Heart right ventricle (tissue), 16 donors: ENCODE measurements around the gene CPA5. TPM values are rescaled to one million over a fixed set of nuclear protein-coding genes. Genes with fewer than 3 reads are reported as not detected.

ENCODE experiments used
- ATAC-seq, 8 donors: fragments of 200-7000 bp; cut with Tn5 transposase; one replicate each; pipeline ENCODE4 v1.9.1; 2020; ENCODE audit warnings: mild to moderate bottlenecking in 8 of 8, moderate library complexity in 8 of 8, moderate number of reproducible peaks in 1 of 8
- DNase-seq, 2 donors: peaks; one replicate each; pipeline ENCODE4 v3.0.0-alpha.2; 2020
- H3K27ac ChIP-seq, 10 donors: fragments of 200-600 bp; sonication (generic) in 2 of 10; one replicate each; pipeline versions ENCODE4 v1.5.0 to v1.8.0; 2020 to 2022; ENCODE audit warnings: mild to moderate bottlenecking in 3 of 10
- H3K27me3 ChIP-seq, 7 donors: fragments of 200-600 bp; one replicate each; pipeline ENCODE4 v1.8.0; 2021 to 2022; ENCODE audit warnings: mild to moderate bottlenecking in 2 of 7
- H3K36me3 ChIP-seq, 9 donors: fragments of 200-600 bp; sonication (generic) in 1 of 9; one replicate each; pipeline versions ENCODE4 v1.5.0 to v1.8.0; 2020 to 2022; ENCODE audit warnings: mild to moderate bottlenecking in 2 of 9
- H3K4me1 ChIP-seq, 9 donors: fragments of 200-600 bp; sonication (generic) in 1 of 9; one replicate each; pipeline versions ENCODE4 v1.5.0 to v1.8.0; 2020 to 2022; ENCODE audit warnings: mild to moderate bottlenecking in 4 of 9
- H3K4me3 ChIP-seq, 10 donors: fragments of 200-600 bp; sonication (generic) in 2 of 10; one replicate each; pipeline versions ENCODE4 v1.5.0 to v1.8.0; 2020 to 2022; ENCODE audit warnings: mild to moderate bottlenecking in 7 of 10, moderate library complexity in 2 of 10
- H3K9me3 ChIP-seq, 11 donors: fragments of 200-600 bp in 10 of 11; sonication (generic) in 2 of 11; one replicate each; pipeline versions ENCODE4 v1.5.0 to v1.8.0; 2013 to 2022; ENCODE audit warnings: mild to moderate bottlenecking in 2 of 11, control low read depth in 1 of 11, moderate library complexity in 1 of 11
- WGBS, 2 donors: extraction: QIAGEN DNeasy Blood & Tissue Kit; methylation state at CpG; one replicate each; pipeline ENCODE4 v1.1.7; 2013; ENCODE audit warnings: inconsistent platforms in 1 of 2; 5-methylcytosine and 5-hydroxymethylcytosine counted together
- intact Hi-C, 10 donors: fragments of 100-400 bp; cut with DNase I; formaldehyde crosslinking; loops; one replicate each; pipeline versions ENCODE4 v1.11.1 to v1.14.2; 2022
- polyA plus RNA-seq, 2 donors: library from polyadenylated mRNA; stranded (reverse); fragments of 200-250 nt; gene quantifications; one replicate each; pipeline ENCODE4 v1.2.3, GENCODE V29; 2013
- total RNA-seq, 10 donors: library from RNA; stranded (reverse); fragmentation: NEBNext Ultra II Directional in 3 of 10; extraction: Animal tissue kit (Norgen Biotek cat#: 25700) in 3 of 10; gene quantifications; one replicate each; pipeline versions ENCODE4 v1.2.1 to v1.2.4, GENCODE V29; 2021 to 2023
- TF ChIP-seq, protein P1 (sequence below), 9 donors: fragments of 200-600 bp; sonication (generic) in 2 of 9; IDR thresholded peaks; one replicate each; pipeline versions ENCODE4 v1.5.0 to v1.8.0; 2021 to 2022; ENCODE audit warnings: antibody characterized with exemption in 9 of 9, mild to moderate bottlenecking in 5 of 9, moderate library complexity in 1 of 9
- donor health status: Arrhythmogenic right ventricular cardiomyopathy.
- donor health status: ischemic (EF 13 %, LVEDD 7.1; RV severe dilation, severe dysfunction).
- donor health status: healthy with polysubstance abuse.
- donor health status: DM: no; HTN: yes; CAD: no.
- donor health status: DM: no; HTN: no; CAD: no.
- donor health status: ischemic (EF 25% LVEDD 6.9; RV normal size, moderate dysfunction).
- donor health status: ischemic (EF 25% LVEDD 5.7; RV mildly dilated, moderate dysfunction).
- donor health status: healthy.
- donor health status: DM: yes; HTN: yes; CAD: no.
- donor health status: Ischemic cardiomyopathy.
- donor health status: ischemic (EF 35%, LVEDD 5.7; RV mildly dilated, moderate dysfunction).
- donor health status: nonischemic (EF 11% LVEDD 7.7; RV severe dilation, severe dysfunction).
- donor health status: DM: yes; HTN: yes; CAD: no.
- donor health status: PGD.
- donor health status: ischemic (EF 29% LVEDD 5.4; RV normal size, mild dysfunction).
- donor health status: nonischemic (EF 23%, LVEDD 6.1; RV moderate dilation, normal function).

CPA5 gene
- total and polyA plus RNA-seq, 12 donors, result 0.06 TPM; not detected in 11

DNA sequence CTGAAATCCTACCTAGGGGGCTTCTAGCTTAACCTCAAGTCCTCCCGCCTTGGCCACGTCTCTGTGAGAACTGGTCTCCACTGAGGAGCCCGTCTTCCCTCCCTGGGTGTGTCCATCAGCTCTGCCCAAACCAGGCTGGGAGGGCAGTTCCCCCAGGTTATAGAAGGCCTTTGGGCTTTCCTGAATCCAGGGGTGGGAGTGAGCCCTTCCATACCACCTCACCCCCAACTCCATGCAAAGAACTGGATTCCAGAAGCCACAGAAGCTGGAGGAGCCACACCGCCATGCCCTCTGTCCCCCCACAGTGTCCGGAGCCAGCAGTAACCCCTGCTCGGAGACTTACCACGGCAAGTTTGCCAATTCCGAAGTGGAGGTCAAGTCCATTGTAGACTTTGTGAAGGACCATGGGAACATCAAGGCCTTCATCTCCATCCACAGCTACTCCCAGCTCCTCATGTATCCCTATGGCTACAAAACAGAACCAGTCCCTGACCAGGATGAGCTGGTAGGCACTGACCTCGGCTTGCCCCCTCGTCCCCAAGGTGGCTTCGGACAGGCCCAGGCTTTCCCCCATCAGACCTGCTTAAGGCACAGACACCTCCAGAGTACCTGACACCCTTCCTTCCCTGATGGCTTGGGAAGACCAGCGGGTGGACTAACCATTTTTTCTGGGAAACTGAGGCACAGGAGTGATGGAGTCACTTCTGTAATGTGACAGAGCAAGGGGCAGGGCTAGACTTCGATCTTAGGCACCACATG lies 40.4 kb downstream of the CPA5 start:
- TF ChIP-seq, protein P1, sequence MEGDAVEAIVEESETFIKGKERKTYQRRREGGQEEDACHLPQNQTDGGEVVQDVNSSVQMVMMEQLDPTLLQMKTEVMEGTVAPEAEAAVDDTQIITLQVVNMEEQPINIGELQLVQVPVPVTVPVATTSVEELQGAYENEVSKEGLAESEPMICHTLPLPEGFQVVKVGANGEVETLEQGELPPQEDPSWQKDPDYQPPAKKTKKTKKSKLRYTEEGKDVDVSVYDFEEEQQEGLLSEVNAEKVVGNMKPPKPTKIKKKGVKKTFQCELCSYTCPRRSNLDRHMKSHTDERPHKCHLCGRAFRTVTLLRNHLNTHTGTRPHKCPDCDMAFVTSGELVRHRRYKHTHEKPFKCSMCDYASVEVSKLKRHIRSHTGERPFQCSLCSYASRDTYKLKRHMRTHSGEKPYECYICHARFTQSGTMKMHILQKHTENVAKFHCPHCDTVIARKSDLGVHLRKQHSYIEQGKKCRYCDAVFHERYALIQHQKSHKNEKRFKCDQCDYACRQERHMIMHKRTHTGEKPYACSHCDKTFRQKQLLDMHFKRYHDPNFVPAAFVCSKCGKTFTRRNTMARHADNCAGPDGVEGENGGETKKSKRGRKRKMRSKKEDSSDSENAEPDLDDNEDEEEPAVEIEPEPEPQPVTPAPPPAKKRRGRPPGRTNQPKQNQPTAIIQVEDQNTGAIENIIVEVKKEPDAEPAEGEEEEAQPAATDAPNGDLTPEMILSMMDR (IDR thresholded peaks at IDR 0.05), result no peak
- peaks cover 0 to 9% (median 0%) of the 10 kb centered on the region in 9 donors for H3K4me1 ChIP-seq
- no peak overlapping the region for H3K4me3 ChIP-seq
- ATAC-seq, result no peak
- H3K36me3 ChIP-seq, result no peaks in the 10 kb centered on the region
- H3K9me3 ChIP-seq, result peaks cover 0 to 7% (median 0%) of the 10 kb centered on the region in 11 donors
- no peaks in the 10 kb centered on the region for H3K27me3 ChIP-seq
- no peak overlapping the region for H3K27ac ChIP-seq
- WGBS, 2 donors, result 95 to 99% methylated on average over 13 of the region's 13 CpGs
- intact Hi-C loops, result no loop called here
- no peak for DNase-seq

- intact Hi-C loops, result no loop called here
- peaks cover 0 to 7% (median 0%) of the 10 kb centered on the region in 11 donors for H3K9me3 ChIP-seq
- no peaks in the 10 kb centered on the region for H3K27me3 ChIP-seq
- no peak overlapping the region for H3K27ac ChIP-seq
- TF ChIP-seq, protein P1 (IDR thresholded peaks at IDR 0.05), result no peak
- no peak for ATAC-seq
- H3K4me3 ChIP-seq, result no peak overlapping the region
- 88% methylated on average over 6 of the region's 6 CpGs for WGBS, 2 donors
- peaks cover 0 to 2% (median 0%) of the 10 kb centered on the region in 9 donors for H3K4me1 ChIP-seq
- DNase-seq, result no peak
- H3K36me3 ChIP-seq, result no peaks in the 10 kb centered on the region
Observed at GRCh38 chr7:130385600-130386066, 41.0 kb downstream of the CPA5 start.

GRCh38 chr7:130386876-130387275 lies 42.3 kb downstream of the CPA5 start:
- TF ChIP-seq, protein P1 (IDR thresholded peaks at IDR 0.05), result no peak
- peaks cover 0 to 7% (median 0%) of the 10 kb centered on the region in 11 donors for H3K9me3 ChIP-seq
- no peak overlapping the region for H3K4me3 ChIP-seq
- no peak for DNase-seq
- no peaks in the 10 kb centered on the region for H3K4me1 ChIP-seq
- no peak overlapping the region for H3K27ac ChIP-seq
- WGBS, 2 donors, result 93 to 99% methylated on average over 3 of the region's 3 CpGs
- peak in 2 of 8 donors; percentile 34 to 39 for ATAC-seq
- no peaks in the 10 kb centered on the region for H3K36me3 ChIP-seq
- H3K27me3 ChIP-seq, result no peaks in the 10 kb centered on the region
- intact Hi-C loops, result no loop called here

- Histone ChIP-seq H3K27ac (no peak overlapping the region), H3K36me3 (no peaks in the 10 kb centered on the region), H3K27me3 (no peaks in the 10 kb centered on the region), H3K9me3 (peaks cover 0 to 7% (median 0%) of the 10 kb centered on the region in 11 donors), H3K4me1 (no peaks in the 10 kb centered on the region), H3K4me3 (no peak overlapping the region)
- no peak for DNase-seq
- WGBS, 2 donors, result 86 to 93% methylated on average over 3 of the region's 3 CpGs
- TF ChIP-seq, protein P1 (IDR thresholded peaks at IDR 0.05), result no peak
- ATAC-seq, result no peak
- intact Hi-C loops, result no loop called here
Observed at GRCh38 chr7:130387306-130387627, 42.7 kb downstream of the CPA5 start.
